HepG2 (cell line): ENCODE results near the gene FAM111A. TPM values are rescaled to one million over a fixed set of nuclear protein-coding genes. Genes with fewer than 3 reads are reported as not detected.

Source experiments
- ASH2L ChIP-seq: fragments of 300-600, 200-600 bp; sonication (generic); IDR thresholded peaks from 2 replicates; pipeline ENCODE4 v1.7.0; 2017; ENCODE audit warnings: low read depth, mild to moderate bottlenecking, moderate library complexity, mixed read lengths, low read length; ENCODE audit not compliant: insufficient read length
- FOXJ3 ChIP-seq: sonication (generic); formaldehyde crosslinking; IDR thresholded peaks from 2 replicates; pipeline ENCODE4 v1.4.0; 2020; ENCODE audit warnings: missing genetic modification reagents, mild to moderate bottlenecking, borderline replicate concordance
- PAWR ChIP-seq: sonication (generic); formaldehyde crosslinking; IDR thresholded peaks from 2 replicates; pipeline ENCODE4 v1.4.0; 2020; ENCODE audit warnings: missing genetic modification reagents, mild to moderate bottlenecking, borderline replicate concordance
- PHF8 ChIP-seq: sonication (generic); formaldehyde crosslinking; IDR thresholded peaks from 2 replicates; pipeline ENCODE4 v1.5.0; 2020; ENCODE audit warnings: missing genetic modification reagents
- ZNF12 ChIP-seq: sonication (generic); formaldehyde crosslinking; IDR thresholded peaks from 2 replicates; pipeline ENCODE4 v1.5.0; 2020; ENCODE audit warnings: missing genetic modification reagents
- ZNF180 ChIP-seq: sonication (generic); formaldehyde crosslinking; IDR thresholded peaks from 2 replicates; pipeline ENCODE4 v1.4.0; 2020; ENCODE audit warnings: low read depth, missing genetic modification reagents, borderline replicate concordance
- ZNF766 ChIP-seq: sonication (generic); formaldehyde crosslinking; IDR thresholded peaks from 2 replicates; pipeline ENCODE4 v1.5.0; 2020; ENCODE audit warnings: missing genetic modification reagents, borderline replicate concordance
- ZNF891 ChIP-seq: sonication (generic); formaldehyde crosslinking; IDR thresholded peaks from 2 replicates; pipeline ENCODE4 v1.5.0; 2020; ENCODE audit warnings: mild to moderate bottlenecking, missing genetic modification reagents
- ZSCAN29 ChIP-seq: sonication (generic); formaldehyde crosslinking; conservative IDR thresholded peaks from 2 replicates; pipeline ENCODE4 v1.4.0; 2020; ENCODE audit warnings: mild to moderate bottlenecking, missing genetic modification reagents
- ZSCAN5A ChIP-seq: sonication (generic); formaldehyde crosslinking; IDR thresholded peaks from 2 replicates; pipeline ENCODE4 v1.8.0; 2022; ENCODE audit warnings: mild to moderate bottlenecking, missing genetic modification reagents, borderline replicate concordance
- polyA plus RNA-seq, 8 experiments: library from polyadenylated mRNA; depleted of rRNA in 3 of 8; stranded (reverse) in 7 of 8; unstranded in 1 of 8; fragments of >200 nt; fragmentation: Illumina TruSeq in 4 of 8; extraction: Trizol in 4 of 8; gene quantifications; 2 replicates each; pipeline versions ENCODE4 v1.2.1 to v1.2.3, GENCODE V29; 2011 to 2016; ENCODE audit warnings: low read depth in 4 of 8, missing spikeins in 1 of 8, mixed read lengths in 1 of 8; ENCODE audit not compliant: insufficient read depth in 1 of 8
- total RNA-seq, 5 experiments: library from RNA; depleted of rRNA; stranded (reverse); fragments of >200 nt; fragmentation: Illumina TruSeq; extraction: Trizol; gene quantifications; 2 replicates each; pipeline ENCODE4 v1.2.3, GENCODE V29; 2016; ENCODE audit warnings: low read depth in 1 of 5
- TF ChIP-seq, protein P1 (sequence below), 2 experiments: sonication (generic) in 1 of 2; formaldehyde crosslinking in 1 of 2; IDR thresholded peaks; 2 replicates each; pipeline versions ENCODE4 v1.5.1 to v1.6.1; 2011 to 2020; ENCODE audit warnings: borderline replicate concordance in 1 of 2, low read depth in 1 of 2, low read length in 1 of 2, mild to moderate bottlenecking in 1 of 2, missing genetic modification reagents in 1 of 2, moderate library complexity in 1 of 2
- TF ChIP-seq, protein P2 (sequence below): sonication (generic); formaldehyde crosslinking; IDR thresholded peaks from 2 replicates; pipeline ENCODE4 v1.5.0; 2020; ENCODE audit warnings: mild to moderate bottlenecking, missing genetic modification reagents

Gene FAM111A
- total and polyA plus RNA-seq, 2 of the 13 experiments (the other 11 are each of a cell fraction or from before 2014, with no cell fraction given): 3.2 to 13.5 TPM

- TF ChIP-seq, protein P1, sequence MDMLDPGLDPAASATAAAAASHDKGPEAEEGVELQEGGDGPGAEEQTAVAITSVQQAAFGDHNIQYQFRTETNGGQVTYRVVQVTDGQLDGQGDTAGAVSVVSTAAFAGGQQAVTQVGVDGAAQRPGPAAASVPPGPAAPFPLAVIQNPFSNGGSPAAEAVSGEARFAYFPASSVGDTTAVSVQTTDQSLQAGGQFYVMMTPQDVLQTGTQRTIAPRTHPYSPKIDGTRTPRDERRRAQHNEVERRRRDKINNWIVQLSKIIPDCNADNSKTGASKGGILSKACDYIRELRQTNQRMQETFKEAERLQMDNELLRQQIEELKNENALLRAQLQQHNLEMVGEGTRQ (IDR thresholded peaks at IDR 0.05; ENCODE audit: low read depth, low read length): 0 out of 2 replicates have a peak, but pooled peaks have one; percentile 18
- TF ChIP-seq, protein P1 (CRISPR knock-in tag; IDR thresholded peaks at IDR 0.05; ENCODE audit: borderline replicate concordance): no peak
- TF ChIP-seq ZNF891 (no peak), ZSCAN29 (CRISPR knock-in tag) (peak; percentile 64; the same call in 1 of the 2 replicates), ZNF180 (no peak), ZNF766 (CRISPR knock-in tag) (no peak), ZNF12 (CRISPR knock-in tag) (peak; percentile 56; the same call in 1 of the 2 replicates), ASH2L (peak; percentile 99), PAWR (CRISPR knock-in tag) (no peak), FOXJ3 (CRISPR knock-in tag) (peak; percentile 19; the same call in 1 of the 2 replicates), ZSCAN5A (CRISPR knock-in tag) (peak; percentile 83; the same call in 1 of the 2 replicates), PHF8 (CRISPR knock-in tag) (peak; percentile 86)
- TF ChIP-seq, protein P2, sequence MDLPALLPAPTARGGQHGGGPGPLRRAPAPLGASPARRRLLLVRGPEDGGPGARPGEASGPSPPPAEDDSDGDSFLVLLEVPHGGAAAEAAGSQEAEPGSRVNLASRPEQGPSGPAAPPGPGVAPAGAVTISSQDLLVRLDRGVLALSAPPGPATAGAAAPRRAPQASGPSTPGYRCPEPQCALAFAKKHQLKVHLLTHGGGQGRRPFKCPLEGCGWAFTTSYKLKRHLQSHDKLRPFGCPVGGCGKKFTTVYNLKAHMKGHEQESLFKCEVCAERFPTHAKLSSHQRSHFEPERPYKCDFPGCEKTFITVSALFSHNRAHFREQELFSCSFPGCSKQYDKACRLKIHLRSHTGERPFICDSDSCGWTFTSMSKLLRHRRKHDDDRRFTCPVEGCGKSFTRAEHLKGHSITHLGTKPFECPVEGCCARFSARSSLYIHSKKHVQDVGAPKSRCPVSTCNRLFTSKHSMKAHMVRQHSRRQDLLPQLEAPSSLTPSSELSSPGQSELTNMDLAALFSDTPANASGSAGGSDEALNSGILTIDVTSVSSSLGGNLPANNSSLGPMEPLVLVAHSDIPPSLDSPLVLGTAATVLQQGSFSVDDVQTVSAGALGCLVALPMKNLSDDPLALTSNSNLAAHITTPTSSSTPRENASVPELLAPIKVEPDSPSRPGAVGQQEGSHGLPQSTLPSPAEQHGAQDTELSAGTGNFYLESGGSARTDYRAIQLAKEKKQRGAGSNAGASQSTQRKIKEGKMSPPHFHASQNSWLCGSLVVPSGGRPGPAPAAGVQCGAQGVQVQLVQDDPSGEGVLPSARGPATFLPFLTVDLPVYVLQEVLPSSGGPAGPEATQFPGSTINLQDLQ (CRISPR knock-in tag): no peak
Observed at GRCh38 chr11:59142530-59143507, at the start of gene FAM111A (continued).
